SK-N-DZ (cell line): ENCODE results near the gene ANKRD13D.
"Not testable (repeated sequence)": the region's sequence is repeated elsewhere in the genome, so short reads cannot be mapped to it uniquely, and the experiment has no call there.

ENCODE experiments used
- DNase-seq: peaks from one replicate; pipeline ENCODE4 v3.0.0-alpha.2; 2015; ENCODE audit warnings: low spot score

Gene ANKRD13D

GRCh38 chr11:67317205-67317887 is 28.2 kb downstream of the ANKRD13D start:
- peak; percentile 96 for DNase-seq

GRCh38 chr11:67317888-67318555 is 28.9 kb downstream of the ANKRD13D start:
- no peak for DNase-seq

GRCh38 chr11:67318876-67319275 is 29.8 kb downstream of the ANKRD13D start:
- DNase-seq, result not testable (repeated sequence)

- no peak for DNase-seq
These were observed 30.9 kb downstream of the ANKRD13D start for GRCh38 chr11:67320011-67320410.

- no peak for DNase-seq
These were observed 31.6 kb downstream of the ANKRD13D start for GRCh38 chr11:67320691-67321090.

- DNase-seq, result no peak
These were observed 32.3 kb downstream of the ANKRD13D start for GRCh38 chr11:67321313-67321871.

- DNase-seq, result no peak
These were observed 32.9 kb downstream of the ANKRD13D start for GRCh38 chr11:67322049-67322448.

- DNase-seq, result no peak
These were observed 34.4 kb downstream of the ANKRD13D start for GRCh38 chr11:67323526-67323925.

- DNase-seq, result no peak
These were observed 43.1 kb downstream of the ANKRD13D start for GRCh38 chr11:67332081-67332691.

- DNase-seq, result no peak
These were observed 48.2 kb downstream of the ANKRD13D start for GRCh38 chr11:67337257-67337656.

- no peak for DNase-seq
These were observed 55.2 kb downstream of the ANKRD13D start for GRCh38 chr11:67344264-67344663.

- no peak for DNase-seq
These were observed 56.3 kb downstream of the ANKRD13D start for GRCh38 chr11:67345247-67345919.

- DNase-seq, result no peak
These were observed 57.1 kb downstream of the ANKRD13D start for GRCh38 chr11:67345920-67346819.

GRCh38 chr11:67347964-67348749 is 59.1 kb downstream of the ANKRD13D start:
- DNase-seq, result peak; percentile 49

- DNase-seq, result no peak
These were observed 59.9 kb downstream of the ANKRD13D start for GRCh38 chr11:67349036-67349435.

GRCh38 chr11:67349457-67349856 is 60.4 kb downstream of the ANKRD13D start:
- DNase-seq, result no peak

GRCh38 chr11:67349928-67350465 is 60.9 kb downstream of the ANKRD13D start:
- no peak for DNase-seq

GRCh38 chr11:67351275-67352005 is 62.3 kb downstream of the ANKRD13D start:
- DNase-seq, result peak; percentile 72
